GM12801 (cell line): ENCODE measurements around the gene HSPB7.

Experiments
- TF ChIP-seq, protein P1 (sequence below): IDR thresholded peaks from one replicate; pipeline ENCODE4 v1.5.1; 2011; ENCODE audit warnings: control low read depth; ENCODE audit not compliant: insufficient read length; ENCODE audit errors: extremely low read depth

Gene HSPB7

DNA sequence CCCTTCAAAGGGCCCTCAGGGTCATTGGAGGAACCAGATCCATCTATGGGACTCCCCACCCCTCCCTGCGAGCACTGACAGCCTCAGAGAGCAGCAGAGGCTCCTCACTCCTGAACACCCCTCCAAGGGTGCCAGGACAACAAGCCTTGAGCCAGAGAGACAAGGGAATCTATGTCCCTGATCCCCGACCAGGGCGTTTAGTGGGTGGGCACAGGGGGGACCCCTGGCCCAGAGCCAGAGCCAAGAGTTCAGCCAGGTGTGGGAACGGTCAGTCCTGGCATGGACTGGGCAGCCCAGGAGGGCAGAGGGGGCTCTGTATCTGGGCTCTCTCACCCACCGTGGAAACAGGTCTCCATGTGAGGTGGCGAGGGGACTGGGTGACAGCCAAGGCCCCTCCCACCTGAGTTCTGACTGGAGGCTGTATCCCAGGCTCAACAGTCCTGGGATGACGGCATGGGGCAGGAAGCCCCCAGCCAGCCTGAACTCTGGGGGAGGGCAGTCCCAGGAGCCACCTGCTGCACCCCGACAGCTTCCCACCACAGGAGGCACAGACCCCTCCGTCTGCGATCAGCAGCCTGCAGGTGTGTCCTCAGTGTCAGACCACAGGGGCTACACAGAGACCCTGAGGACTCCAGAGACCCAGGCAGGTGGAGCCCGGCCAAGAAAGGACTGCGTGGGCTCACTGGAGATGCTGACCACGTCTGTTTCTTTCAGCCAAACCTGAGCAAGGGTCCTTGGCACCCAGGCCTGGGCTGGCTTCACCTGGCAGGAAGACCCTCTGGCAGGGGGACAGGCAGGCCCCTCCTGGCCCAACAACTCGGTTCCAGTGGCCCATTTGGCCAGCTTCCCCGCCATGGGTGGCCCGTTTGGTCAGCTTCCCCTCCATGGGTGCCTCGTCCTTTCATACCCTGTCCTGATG, 25.0 kb downstream of the HSPB7 start:
- TF ChIP-seq, protein P1, sequence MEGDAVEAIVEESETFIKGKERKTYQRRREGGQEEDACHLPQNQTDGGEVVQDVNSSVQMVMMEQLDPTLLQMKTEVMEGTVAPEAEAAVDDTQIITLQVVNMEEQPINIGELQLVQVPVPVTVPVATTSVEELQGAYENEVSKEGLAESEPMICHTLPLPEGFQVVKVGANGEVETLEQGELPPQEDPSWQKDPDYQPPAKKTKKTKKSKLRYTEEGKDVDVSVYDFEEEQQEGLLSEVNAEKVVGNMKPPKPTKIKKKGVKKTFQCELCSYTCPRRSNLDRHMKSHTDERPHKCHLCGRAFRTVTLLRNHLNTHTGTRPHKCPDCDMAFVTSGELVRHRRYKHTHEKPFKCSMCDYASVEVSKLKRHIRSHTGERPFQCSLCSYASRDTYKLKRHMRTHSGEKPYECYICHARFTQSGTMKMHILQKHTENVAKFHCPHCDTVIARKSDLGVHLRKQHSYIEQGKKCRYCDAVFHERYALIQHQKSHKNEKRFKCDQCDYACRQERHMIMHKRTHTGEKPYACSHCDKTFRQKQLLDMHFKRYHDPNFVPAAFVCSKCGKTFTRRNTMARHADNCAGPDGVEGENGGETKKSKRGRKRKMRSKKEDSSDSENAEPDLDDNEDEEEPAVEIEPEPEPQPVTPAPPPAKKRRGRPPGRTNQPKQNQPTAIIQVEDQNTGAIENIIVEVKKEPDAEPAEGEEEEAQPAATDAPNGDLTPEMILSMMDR: no peak

DNA sequence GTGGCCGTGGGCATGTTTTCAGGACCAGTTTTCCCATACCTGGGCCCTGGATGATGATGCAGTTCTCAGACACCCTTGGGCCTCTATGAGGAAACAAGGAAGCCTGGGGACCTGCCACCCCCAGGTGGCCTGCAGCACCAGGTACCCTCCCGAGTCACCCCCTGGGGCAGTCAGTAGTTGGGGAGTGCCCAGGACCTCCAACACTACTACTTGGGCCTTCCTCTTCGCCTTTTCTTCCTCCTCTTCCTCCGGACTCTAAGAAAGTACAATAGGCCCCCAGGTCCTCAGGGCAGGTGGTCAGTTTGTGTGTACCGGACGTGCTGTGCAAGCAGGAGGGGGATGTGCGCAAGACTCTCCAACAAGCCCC, 25.7 kb downstream of the HSPB7 start:
- TF ChIP-seq, protein P1: no peak

DNA sequence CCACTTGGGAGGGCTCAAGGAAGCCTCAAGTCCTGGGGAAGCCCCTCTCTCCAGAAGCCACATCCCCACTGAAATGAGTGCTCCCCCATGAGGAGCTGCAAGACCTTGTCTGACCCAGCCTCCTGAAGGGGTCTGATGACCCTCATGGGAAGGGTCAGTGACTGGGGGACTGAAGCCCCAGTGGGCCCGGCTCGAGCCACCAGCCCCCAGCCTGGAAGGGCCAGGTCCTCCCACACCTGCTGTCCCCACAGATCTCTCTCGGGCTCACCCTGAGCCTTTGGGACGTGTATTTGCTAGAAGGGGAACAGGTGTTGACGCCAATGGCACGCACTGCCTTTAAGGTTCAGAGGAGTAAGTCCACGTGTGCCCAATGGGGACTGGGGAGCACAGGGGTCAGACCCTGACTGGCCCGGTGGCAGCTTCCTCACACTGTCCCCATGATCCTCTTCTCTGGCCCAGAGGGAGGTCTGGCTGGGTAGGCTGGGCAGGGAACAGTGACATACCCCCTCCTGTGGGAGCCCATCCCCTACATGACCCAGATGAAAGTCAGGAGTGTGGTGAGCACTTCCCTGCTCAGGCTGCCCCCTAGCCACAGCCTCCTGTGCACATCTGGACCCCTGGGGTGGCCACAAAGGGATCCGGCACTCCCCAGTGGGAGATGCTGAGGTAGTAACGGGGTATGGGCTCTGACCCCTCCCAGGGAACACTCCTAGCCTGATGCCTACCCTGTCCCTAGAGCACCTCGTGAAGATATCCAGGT, 26.2 kb downstream of the HSPB7 start:
- TF ChIP-seq, protein P1: no peak

DNA sequence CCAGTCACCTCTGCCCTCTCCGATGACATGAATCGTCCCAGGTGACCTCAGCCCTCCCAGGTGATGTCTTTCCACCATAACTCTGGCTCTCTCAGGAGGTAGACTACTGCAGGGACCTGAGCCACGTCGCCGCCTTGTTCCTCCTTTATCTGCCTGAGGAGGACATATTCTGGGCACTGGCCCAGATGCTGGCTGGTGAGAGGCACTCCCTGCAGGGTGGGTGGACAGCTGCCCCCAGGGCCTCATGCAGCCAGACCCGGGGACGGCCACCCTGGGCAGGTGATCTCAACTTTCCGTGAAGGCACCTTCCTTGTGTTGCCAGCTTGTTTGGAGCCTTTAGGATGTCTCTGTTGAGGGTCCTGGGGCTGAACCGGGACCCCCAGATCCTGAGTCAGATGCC, 28.1 kb downstream of the HSPB7 start:
- TF ChIP-seq, protein P1: no peak

DNA sequence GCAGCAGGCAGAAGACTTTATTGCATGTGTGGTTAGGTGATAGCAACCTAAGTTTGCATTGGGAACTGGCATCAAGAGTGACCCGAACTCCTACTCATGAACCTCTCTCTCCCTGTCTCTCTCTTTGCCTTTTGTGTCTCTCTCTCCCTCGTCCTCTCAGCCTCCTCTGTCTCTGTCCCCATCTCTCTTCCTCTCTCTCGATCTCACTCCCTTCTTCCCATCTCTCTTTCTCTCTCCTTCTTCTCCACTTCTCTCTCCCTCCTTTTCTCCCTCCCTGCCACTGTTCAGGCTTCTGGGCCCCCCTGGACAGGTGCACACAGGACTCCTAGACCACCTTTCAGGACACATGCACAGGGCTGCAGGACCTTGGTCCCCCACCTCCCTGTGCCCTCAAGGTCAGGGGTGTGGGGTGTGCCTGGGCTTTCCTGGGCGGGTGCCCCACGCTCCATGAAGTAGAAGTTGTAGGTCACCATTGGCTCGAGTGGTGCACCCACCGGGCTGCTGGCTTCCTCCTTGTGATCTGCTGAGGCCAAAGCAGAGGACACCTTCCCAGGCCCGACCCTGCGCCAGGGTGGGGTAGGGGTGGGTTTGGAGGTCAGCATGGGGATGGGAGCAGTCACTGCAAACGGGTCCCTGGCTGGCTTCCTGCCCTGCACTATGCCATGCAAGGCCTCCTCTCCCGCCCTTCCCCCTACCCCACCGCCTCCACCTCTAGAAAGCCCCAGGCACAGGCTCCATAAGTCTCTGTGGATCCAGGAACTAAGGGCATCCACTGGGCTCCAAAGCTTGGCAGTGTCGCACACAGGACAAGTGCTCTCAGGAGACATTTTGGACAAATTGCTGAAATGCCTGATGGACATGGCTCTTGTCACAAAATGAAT, 28.7 kb downstream of the HSPB7 start:
- TF ChIP-seq, protein P1: no peak

DNA sequence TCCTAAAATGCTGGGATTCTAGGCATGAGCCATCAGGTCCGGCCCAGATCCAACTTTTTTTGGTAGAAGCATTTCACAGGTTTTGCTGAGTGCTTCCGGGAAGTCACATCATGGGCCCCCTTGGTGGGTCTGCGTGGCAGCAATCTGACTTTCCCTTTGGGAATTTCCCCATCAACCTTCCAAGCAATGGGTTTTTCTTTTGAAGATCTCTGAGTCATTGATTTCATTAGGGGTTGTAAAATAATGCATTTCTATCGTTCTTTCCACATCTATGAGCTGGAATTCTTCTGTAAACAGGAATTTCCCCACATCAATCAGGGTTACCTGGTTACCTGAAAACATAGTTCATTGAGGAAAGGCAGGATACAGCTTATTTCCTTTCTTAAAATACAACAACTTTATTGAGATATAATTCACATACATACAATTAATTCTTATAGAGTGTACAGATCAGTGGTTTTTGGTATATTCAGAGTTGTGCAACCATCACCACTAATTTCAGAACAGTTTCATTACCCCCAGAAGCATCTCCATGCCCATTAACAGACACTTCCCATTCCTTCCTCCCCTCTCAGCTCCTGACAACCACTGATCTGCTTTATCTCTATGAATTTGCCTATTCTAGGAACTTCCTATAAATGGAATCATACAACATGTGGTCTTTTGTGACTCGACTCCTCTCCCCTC, 32.1 kb downstream of the HSPB7 start:
- TF ChIP-seq, protein P1: no peak

DNA sequence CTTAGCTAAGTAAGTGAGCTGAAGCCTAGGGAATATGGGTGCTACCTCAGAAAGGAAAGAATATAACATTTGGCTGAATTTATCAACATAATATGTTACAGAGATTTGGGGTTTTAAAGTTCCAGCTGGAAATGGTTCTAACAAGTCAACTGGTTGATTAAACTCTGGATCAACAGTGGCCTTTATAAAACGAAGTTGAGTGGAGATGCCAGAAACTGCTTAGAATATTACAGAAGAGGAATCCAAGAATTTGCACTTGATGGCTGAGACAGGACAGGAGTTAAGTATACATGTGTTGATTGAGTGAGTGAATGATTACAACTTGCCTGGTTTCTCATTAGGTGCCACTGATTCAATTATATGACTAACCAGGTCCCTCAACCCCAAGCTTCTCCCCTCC, 34.6 kb downstream of the HSPB7 start:
- TF ChIP-seq, protein P1: no peak
